ENCODE results near the gene CSAD. TPM values are rescaled to one million over a fixed set of nuclear protein-coding genes. Genes with fewer than 3 reads are reported as not detected.

The CSAD gene
- total RNA-seq, 1 experiment from 2014 or later: 12.2 TPM

- Mint-ChIP-seq H3K4me1 (ENCODE audit: low read depth, unreplicated experiment) (peaks cover 69% of the 10 kb centered on the region), H3K27ac (ENCODE audit: unreplicated experiment) (no peak overlapping the region), H3K4me3 (ENCODE audit: low read depth, unreplicated experiment) (no peak overlapping the region), H3K27me3 (ENCODE audit: unreplicated experiment) (no peaks in the 10 kb centered on the region), H3K36me3 (ENCODE audit: insufficient read depth, unreplicated experiment) (peaks cover 46% of the 10 kb centered on the region), H3K9me3 (ENCODE audit: low read depth, unreplicated experiment) (no peaks in the 10 kb centered on the region)
- intact Hi-C loops (cut with micrococcal nuclease; ENCODE audit: unreplicated experiment): no loop called here
- CTCF ChIA-PET: no interaction called here
- DNase-seq: no peak
- no TSS peak for BruUV-seq (replicated peaks)
- TF ChIP-seq CTCF (IDR thresholded peaks at IDR 0.05; ENCODE audit: unreplicated experiment): no peak
Measured at GRCh38 chr12:53227836-53228235, 47.1 kb upstream of the CSAD start.

GRCh38 chr12:53227341-53227740 is 46.6 kb upstream of the CSAD start:
- no peaks in the 10 kb centered on the region for H3K27me3 Mint-ChIP-seq (ENCODE audit: unreplicated experiment)
- peaks cover 71% of the 10 kb centered on the region for H3K4me1 Mint-ChIP-seq (ENCODE audit: low read depth, unreplicated experiment)
- no peak overlapping the region for H3K27ac Mint-ChIP-seq (ENCODE audit: unreplicated experiment)
- CTCF ChIA-PET: no interaction called here
- intact Hi-C loops (cut with micrococcal nuclease; ENCODE audit: unreplicated experiment): no loop called here
- H3K9me3 Mint-ChIP-seq (ENCODE audit: low read depth, unreplicated experiment): no peaks in the 10 kb centered on the region
- no TSS peak for BruUV-seq (replicated peaks)
- peaks cover 41% of the 10 kb centered on the region for H3K36me3 Mint-ChIP-seq (ENCODE audit: insufficient read depth, unreplicated experiment)
- DNase-seq: no peak
- no peak for TF ChIP-seq CTCF (IDR thresholded peaks at IDR 0.05; ENCODE audit: unreplicated experiment)
- H3K4me3 Mint-ChIP-seq (ENCODE audit: low read depth, unreplicated experiment): no peak overlapping the region

GRCh38 chr12:53226815-53227214 is 46.1 kb upstream of the CSAD start:
- Mint-ChIP-seq H3K9me3 (ENCODE audit: low read depth, unreplicated experiment) (no peaks in the 10 kb centered on the region), H3K27me3 (ENCODE audit: unreplicated experiment) (no peaks in the 10 kb centered on the region), H3K27ac (ENCODE audit: unreplicated experiment) (no peak overlapping the region), H3K4me1 (ENCODE audit: low read depth, unreplicated experiment) (peaks cover 76% of the 10 kb centered on the region), H3K4me3 (ENCODE audit: low read depth, unreplicated experiment) (no peak overlapping the region), H3K36me3 (ENCODE audit: insufficient read depth, unreplicated experiment) (peaks cover 42% of the 10 kb centered on the region)
- no peak for DNase-seq
- no TSS peak for BruUV-seq (replicated peaks)
- intact Hi-C loops (cut with micrococcal nuclease; ENCODE audit: unreplicated experiment): no loop called here
- TF ChIP-seq CTCF (IDR thresholded peaks at IDR 0.05; ENCODE audit: unreplicated experiment): no peak
- CTCF ChIA-PET: no interaction called here

GRCh38 chr12:53225635-53226424 is 45.1 kb upstream of the CSAD start:
- H3K4me1 Mint-ChIP-seq (ENCODE audit: low read depth, unreplicated experiment): peaks cover 79% of the 10 kb centered on the region
- H3K27me3 Mint-ChIP-seq (ENCODE audit: unreplicated experiment): no peaks in the 10 kb centered on the region
- CTCF ChIA-PET: interaction anchor here (0.7 kb wide), 1 partner anchor 70 kb away, joined by 3 read pairs; the partner anchor contains the start of gene PFDN5
- DNase-seq: no peak
- H3K9me3 Mint-ChIP-seq (ENCODE audit: low read depth, unreplicated experiment): no peaks in the 10 kb centered on the region
- intact Hi-C loops (cut with micrococcal nuclease; ENCODE audit: unreplicated experiment): no loop called here
- peaks cover 41% of the 10 kb centered on the region for H3K36me3 Mint-ChIP-seq (ENCODE audit: insufficient read depth, unreplicated experiment)
- peak overlapping the region; percentile 22 for H3K4me3 Mint-ChIP-seq (ENCODE audit: low read depth, unreplicated experiment)
- BruUV-seq (replicated peaks): no TSS peak
- no peak overlapping the region for H3K27ac Mint-ChIP-seq (ENCODE audit: unreplicated experiment)
- TF ChIP-seq CTCF (IDR thresholded peaks at IDR 0.05; ENCODE audit: unreplicated experiment): no peak
